Upper lobe of right lung (tissue), 1 donor: ENCODE data around the gene PRSS33. TPM values are rescaled to one million over a fixed set of nuclear protein-coding genes. Genes with fewer than 3 reads are reported as not detected.
A peak's percentile ranks its signal among the peaks of the same experiment; 100 is the strongest.

Source experiments
- ATAC-seq: fragments of 200-7000 bp; cut with Tn5 transposase; one replicate; pipeline ENCODE4 v1.9.1; 2020; ENCODE audit warnings: mild to moderate bottlenecking, moderate library complexity
- DNase-seq: peaks from one replicate; pipeline ENCODE4 v3.0.0-alpha.2; 2020
- H3K27ac ChIP-seq: fragments of 200-600 bp; one replicate; pipeline ENCODE4 v1.8.0; 2022
- H3K27me3 ChIP-seq: fragments of 200-600 bp; one replicate; pipeline ENCODE4 v1.8.0; 2022; ENCODE audit warnings: mild to moderate bottlenecking
- H3K36me3 ChIP-seq: fragments of 200-600 bp; one replicate; pipeline ENCODE4 v1.8.0; 2022
- H3K4me1 ChIP-seq: fragments of 200-600 bp; one replicate; pipeline ENCODE4 v1.8.0; 2022
- H3K4me3 ChIP-seq: fragments of 200-600 bp; one replicate; pipeline ENCODE4 v1.8.0; 2022; ENCODE audit warnings: mild to moderate bottlenecking
- H3K9me3 ChIP-seq: fragments of 200-600 bp; one replicate; pipeline ENCODE4 v1.8.0; 2022
- CTCF ChIP-seq: fragments of 200-600 bp; IDR thresholded peaks from one replicate; pipeline ENCODE4 v1.8.0; 2022; ENCODE audit warnings: antibody characterized with exemption
- intact Hi-C: fragments of 100-400 bp; cut with DNase I; formaldehyde crosslinking; loops from one replicate; pipeline ENCODE4 v1.11.0; 2022
- total RNA-seq: library from RNA; stranded (reverse); fragmentation: NEBNext Ultra II Directional; extraction: Animal tissue kit (Norgen Biotek cat#: 25700); gene quantifications from one replicate; pipeline ENCODE4 v1.2.1, GENCODE V29; 2021
- donor health status: DM: no; HTN: yes; CAD: no; lungs with severe emphysema.

The PRSS33 gene
- total RNA-seq, 1 donor from 2014 or later, result not detected

- no peak for TF ChIP-seq CTCF
- no peak overlapping the region for H3K27ac ChIP-seq
- no peak for ATAC-seq
- no peaks in the 10 kb centered on the region for H3K36me3 ChIP-seq
- H3K9me3 ChIP-seq, result no peaks in the 10 kb centered on the region
- H3K4me3 ChIP-seq, result no peak overlapping the region
- intact Hi-C loops, result no loop called here
- no peaks in the 10 kb centered on the region for H3K27me3 ChIP-seq
- no peak for DNase-seq
- H3K4me1 ChIP-seq, result no peaks in the 10 kb centered on the region
Measured at GRCh38 chr16:2736476-2737237, 50.7 kb downstream of the PRSS33 start.

- no peak for TF ChIP-seq CTCF
- ATAC-seq (peak; percentile 50), DNase-seq (no peak)
- intact Hi-C loops, result no loop called here
- Histone ChIP-seq H3K4me1 (no peaks in the 10 kb centered on the region), H3K9me3 (no peaks in the 10 kb centered on the region), H3K36me3 (no peaks in the 10 kb centered on the region), H3K27ac (no peak overlapping the region), H3K27me3 (no peaks in the 10 kb centered on the region), H3K4me3 (no peak overlapping the region)
Measured at GRCh38 chr16:2734844-2735515, 52.4 kb downstream of the PRSS33 start.

Other genes starting within 250 kb of the PRSS33 start
- 90.9 TPM for gene PDPK1, start 249.5 kb downstream of the PRSS33 start, total RNA-seq
- gene KCTD5, start 105.0 kb downstream of the PRSS33 start, total RNA-seq, result 23.8 TPM
- gene PRSS27, start 67.3 kb downstream of the PRSS33 start, total RNA-seq, result 0.81 TPM
- gene SRRM2, start 34.9 kb downstream of the PRSS33 start, total RNA-seq, result 660 TPM
- gene ELOB, start 10.3 kb downstream of the PRSS33 start, total RNA-seq, result 179 TPM
- gene PRSS41, start 10.9 kb upstream of the PRSS33 start, total RNA-seq, result not detected
- gene PRSS21, start 29.7 kb upstream of the PRSS33 start, total RNA-seq, result 17.1 TPM
- not detected for gene ZG16B, start 42.7 kb upstream of the PRSS33 start, total RNA-seq
- 15.2 TPM for gene PRSS22, start 70.6 kb upstream of the PRSS33 start, total RNA-seq
- 29.0 TPM for gene FLYWCH2, start 95.7 kb upstream of the PRSS33 start, total RNA-seq
- gene FLYWCH1, start 124.4 kb upstream of the PRSS33 start, total RNA-seq, result 41.3 TPM
- gene KREMEN2, start 176.7 kb upstream of the PRSS33 start, total RNA-seq, result not detected
- 7.4 TPM for gene PAQR4, start 181.8 kb upstream of the PRSS33 start, total RNA-seq
- 3.8 TPM for gene PKMYT1, start 192.9 kb upstream of the PRSS33 start, total RNA-seq
- gene CLDN9, start 225.4 kb upstream of the PRSS33 start, total RNA-seq, result 0.75 TPM
- gene CLDN6, start 230.6 kb upstream of the PRSS33 start, total RNA-seq, result not detected
- gene TNFRSF12A, start 232.8 kb upstream of the PRSS33 start, total RNA-seq, result 74.9 TPM
- 55.7 TPM for gene HCFC1R1, start 236.4 kb upstream of the PRSS33 start, total RNA-seq
- 31.4 TPM for gene THOC6, start 236.5 kb upstream of the PRSS33 start, total RNA-seq
- 16.3 TPM for gene BICDL2, start 249.4 kb upstream of the PRSS33 start, total RNA-seq